PFSK-1 (cell line): ENCODE measurements around the gene PIK3R3.

ENCODE experiments used
- FOXP2 ChIP-seq: optimal IDR thresholded peaks from 2 replicates; pipeline ENCODE3; 2011; ENCODE audit warnings: borderline replicate concordance, control low read depth, inconsistent platforms; ENCODE audit not compliant: insufficient read depth; ENCODE audit errors: extremely low read length, extremely low read depth
- POLR2AphosphoS5 ChIP-seq: IDR thresholded peaks from 2 replicates; pipeline ENCODE4 v1.6.1; 2012; ENCODE audit warnings: low read depth, mild to moderate bottlenecking, control low read depth, low read length, moderate library complexity
- SIN3A ChIP-seq: IDR thresholded peaks from 2 replicates; pipeline ENCODE4 v1.6.1; 2012; ENCODE audit warnings: mild to moderate bottlenecking, low read length, moderate library complexity, borderline replicate concordance; ENCODE audit not compliant: insufficient read depth
- TAF1 ChIP-seq: IDR thresholded peaks from 2 replicates; pipeline ENCODE4 v1.6.1; 2012; ENCODE audit warnings: low read length, control low read depth, borderline replicate concordance; ENCODE audit not compliant: insufficient read depth
- TF ChIP-seq, protein P1 (sequence below), 2 experiments: IDR thresholded peaks; 2 replicates each; pipeline versions ENCODE4 v1.6.1 to v1.8.0; 2011 to 2012; ENCODE audit warnings: low read depth in 2 of 2, low read length in 2 of 2, control low read depth in 1 of 2, inconsistent platforms in 1 of 2, mild to moderate bottlenecking in 1 of 2, moderate library complexity in 1 of 2; ENCODE audit not compliant: insufficient read depth in 1 of 2

PIK3R3 gene

GRCh38 chr1:46114925-46115603 lies 17.4 kb downstream of the PIK3R3 start:
- TF ChIP-seq POLR2AphosphoS5 (no peak), SIN3A (no peak), FOXP2 (no peak), TAF1 (no peak)
- TF ChIP-seq, protein P1, sequence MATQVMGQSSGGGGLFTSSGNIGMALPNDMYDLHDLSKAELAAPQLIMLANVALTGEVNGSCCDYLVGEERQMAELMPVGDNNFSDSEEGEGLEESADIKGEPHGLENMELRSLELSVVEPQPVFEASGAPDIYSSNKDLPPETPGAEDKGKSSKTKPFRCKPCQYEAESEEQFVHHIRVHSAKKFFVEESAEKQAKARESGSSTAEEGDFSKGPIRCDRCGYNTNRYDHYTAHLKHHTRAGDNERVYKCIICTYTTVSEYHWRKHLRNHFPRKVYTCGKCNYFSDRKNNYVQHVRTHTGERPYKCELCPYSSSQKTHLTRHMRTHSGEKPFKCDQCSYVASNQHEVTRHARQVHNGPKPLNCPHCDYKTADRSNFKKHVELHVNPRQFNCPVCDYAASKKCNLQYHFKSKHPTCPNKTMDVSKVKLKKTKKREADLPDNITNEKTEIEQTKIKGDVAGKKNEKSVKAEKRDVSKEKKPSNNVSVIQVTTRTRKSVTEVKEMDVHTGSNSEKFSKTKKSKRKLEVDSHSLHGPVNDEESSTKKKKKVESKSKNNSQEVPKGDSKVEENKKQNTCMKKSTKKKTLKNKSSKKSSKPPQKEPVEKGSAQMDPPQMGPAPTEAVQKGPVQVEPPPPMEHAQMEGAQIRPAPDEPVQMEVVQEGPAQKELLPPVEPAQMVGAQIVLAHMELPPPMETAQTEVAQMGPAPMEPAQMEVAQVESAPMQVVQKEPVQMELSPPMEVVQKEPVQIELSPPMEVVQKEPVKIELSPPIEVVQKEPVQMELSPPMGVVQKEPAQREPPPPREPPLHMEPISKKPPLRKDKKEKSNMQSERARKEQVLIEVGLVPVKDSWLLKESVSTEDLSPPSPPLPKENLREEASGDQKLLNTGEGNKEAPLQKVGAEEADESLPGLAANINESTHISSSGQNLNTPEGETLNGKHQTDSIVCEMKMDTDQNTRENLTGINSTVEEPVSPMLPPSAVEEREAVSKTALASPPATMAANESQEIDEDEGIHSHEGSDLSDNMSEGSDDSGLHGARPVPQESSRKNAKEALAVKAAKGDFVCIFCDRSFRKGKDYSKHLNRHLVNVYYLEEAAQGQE (IDR thresholded peaks at IDR 0.05; ENCODE audit: insufficient read depth in 1 of 2, low read depth in 2 of 2, low read length in 2 of 2) = no peak

- no peak for TF ChIP-seq SIN3A
- no peak for TF ChIP-seq POLR2AphosphoS5
- TF ChIP-seq FOXP2 = no peak
- no peak for TF ChIP-seq TAF1
- TF ChIP-seq, protein P1 (IDR thresholded peaks at IDR 0.05; ENCODE audit: insufficient read depth in 1 of 2, low read depth in 2 of 2, low read length in 2 of 2) = no peak
Observed at GRCh38 chr1:46113948-46114347, 18.5 kb downstream of the PIK3R3 start.

- TF ChIP-seq TAF1 (no peak), FOXP2 (no peak), SIN3A (no peak)
- TF ChIP-seq, protein P1 (IDR thresholded peaks at IDR 0.05; ENCODE audit: insufficient read depth in 1 of 2, low read depth in 2 of 2, low read length in 2 of 2) = no peak
Observed at GRCh38 chr1:46112108-46112507, 20.3 kb downstream of the PIK3R3 start.

DNA sequence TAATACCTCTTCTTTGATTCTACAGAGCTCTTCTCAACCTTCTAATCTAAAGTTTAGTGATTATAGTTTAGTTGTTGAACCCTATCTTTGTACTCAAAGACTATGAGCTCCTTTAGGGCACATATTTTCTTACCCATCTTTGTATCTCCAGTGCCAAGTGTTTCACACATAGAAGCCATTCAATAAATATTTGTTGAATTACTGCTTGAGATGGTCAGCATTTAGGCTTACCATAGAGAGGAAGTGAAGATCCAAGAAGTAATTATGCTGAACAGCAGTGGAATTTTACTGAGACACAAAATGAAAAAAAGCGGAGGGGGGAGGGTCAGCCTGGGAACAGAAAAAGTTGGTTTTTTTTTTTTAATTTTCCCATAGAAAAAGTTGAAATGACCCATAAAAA lies 21.9 kb downstream of the PIK3R3 start:
- TF ChIP-seq TAF1 (no peak), SIN3A (no peak), POLR2AphosphoS5 (no peak), FOXP2 (no peak)
- TF ChIP-seq, protein P1 (IDR thresholded peaks at IDR 0.05; ENCODE audit: insufficient read depth in 1 of 2, low read depth in 2 of 2, low read length in 2 of 2) = no peak

- TF ChIP-seq POLR2AphosphoS5 = no peak
- TF ChIP-seq, protein P1 (IDR thresholded peaks at IDR 0.05; ENCODE audit: insufficient read depth in 1 of 2, low read depth in 2 of 2, low read length in 2 of 2) = no peak
- TF ChIP-seq TAF1 = no peak
- no peak for TF ChIP-seq SIN3A
- TF ChIP-seq FOXP2 = no peak
Observed at GRCh38 chr1:46102769-46103476, 29.5 kb downstream of the PIK3R3 start.
